Adrenal gland (tissue), 5 donors: Measurements from ENCODE around the gene CAB39L.

Experiments
- CTCF ChIP-seq, 6 experiments: fragments of 450-650 bp in 4 of 6; fragments of 200-600 bp in 2 of 6; sonication (generic) in 1 of 6; IDR thresholded peaks; 1 replicate in 5 of 6; 2 replicates in 1 of 6; pipeline versions ENCODE4 v1.5.1 to v1.8.0; 2016 to 2021; ENCODE audit warnings: antibody characterized with exemption in 6 of 6, mild to moderate bottlenecking in 2 of 6, moderate library complexity in 1 of 6
- POLR2A ChIP-seq, 2 donors: fragments of 450-650 bp; IDR thresholded peaks; one replicate each; pipeline ENCODE4 v1.6.1; 2017; ENCODE audit warnings: antibody characterized with exemption in 2 of 2, mild to moderate bottlenecking in 2 of 2, moderate library complexity in 1 of 2
- donor health status: DM: no; HTN: no; CAD: no.

- TF ChIP-seq CTCF (IDR thresholded peaks at IDR 0.05) (no peak), POLR2A (IDR thresholded peaks at IDR 0.05) (no peak)
These were observed 25.7 kb downstream of the CAB39L start for GRCh38 chr13:49418206-49418605.
